KMS-11 (cell line): ENCODE data around the gene ZNF688.
A peak's percentile ranks its signal among the peaks of the same experiment; 100 is the strongest.

Source experiments
- H2AFZ ChIP-seq: fragments of 200-600 bp; sonication (generic); 2 replicates; pipeline ENCODE4 v1.6.1; 2016; ENCODE audit warnings: antibody characterized with exemption, mixed run types, low read depth
- H3K27ac ChIP-seq: fragments of 200-600 bp; sonication (generic); 2 replicates; pipeline ENCODE4 v1.6.1; 2016; ENCODE audit warnings: mild to moderate bottlenecking, mixed run types
- H3K27me3 ChIP-seq: fragments of 200-600 bp; sonication (generic); 2 replicates; pipeline ENCODE4 v1.6.1; 2017; ENCODE audit warnings: mild to moderate bottlenecking, low read depth, mixed run types, moderate library complexity; ENCODE audit not compliant: insufficient read depth
- H3K36me3 ChIP-seq: fragments of 200-600 bp; sonication (generic); 2 replicates; pipeline ENCODE4 v1.6.1; 2017; ENCODE audit warnings: mild to moderate bottlenecking, mixed run types; ENCODE audit not compliant: insufficient read depth
- H3K4me1 ChIP-seq: fragments of 200-600 bp; sonication (generic); 2 replicates; pipeline ENCODE4 v1.6.1; 2016; ENCODE audit warnings: mild to moderate bottlenecking, low read depth, mixed run types; ENCODE audit not compliant: poor library complexity, severe bottlenecking
- H3K4me2 ChIP-seq: fragments of 200-600 bp; sonication (generic); 2 replicates; pipeline ENCODE4 v1.7.0; 2016; ENCODE audit warnings: mild to moderate bottlenecking, mixed run types
- H3K4me3 ChIP-seq: fragments of 200-600 bp; sonication (generic); IDR thresholded peaks from 2 replicates; pipeline ENCODE4 v1.6.1; 2017; ENCODE audit warnings: low read depth, low read length, mixed read lengths; ENCODE audit not compliant: insufficient read depth
- H3K79me2 ChIP-seq: fragments of 200-600 bp; sonication (generic); 2 replicates; pipeline ENCODE4 v1.6.1; 2016; ENCODE audit warnings: low read depth, mixed run types; ENCODE audit not compliant: insufficient read depth
- H3K9ac ChIP-seq: fragments of 200-600 bp; sonication (generic); 2 replicates; pipeline ENCODE4 v1.6.1; 2016; ENCODE audit warnings: mild to moderate bottlenecking, mixed run types
- H4K20me1 ChIP-seq: fragments of 200-600 bp; sonication (generic); 2 replicates; pipeline ENCODE4 v1.6.1; 2016; ENCODE audit warnings: mild to moderate bottlenecking, mixed run types; ENCODE audit not compliant: insufficient read depth
- CTCF ChIP-seq: fragments of 200-600 bp; sonication (generic); conservative IDR thresholded peaks from 2 replicates; pipeline ENCODE4 v1.6.1; 2017; ENCODE audit warnings: low read depth, mild to moderate bottlenecking, antibody characterized with exemption, low read length, moderate library complexity, mixed read lengths

Gene ZNF688

GRCh38 chr16:30527635-30528178 lies 43.8 kb downstream of the ZNF688 start:
- Histone ChIP-seq H3K79me2 (no peaks in the 10 kb centered on the region), H4K20me1 (no peaks in the 10 kb centered on the region), H2AFZ (peak overlapping the region; percentile 39; the same call in 1 of the 2 replicates), H3K27ac (peak overlapping the region; percentile 91), H3K4me3 (no peak overlapping the region), H3K27me3 (no peaks in the 10 kb centered on the region), H3K4me2 (peak overlapping the region; percentile 77), H3K9ac (peak overlapping the region; percentile 25; the same call in 1 of the 2 replicates), H3K36me3 (no peaks in the 10 kb centered on the region), H3K4me1 (peaks cover 13% of the 10 kb centered on the region)
- TF ChIP-seq CTCF: no peak

- Histone ChIP-seq H3K79me2 (no peaks in the 10 kb centered on the region), H3K36me3 (no peaks in the 10 kb centered on the region), H3K4me2 (peak overlapping the region; percentile 77), H3K4me3 (no peak overlapping the region), H3K4me1 (peaks cover 13% of the 10 kb centered on the region), H2AFZ (peak overlapping the region; percentile 82), H4K20me1 (no peaks in the 10 kb centered on the region), H3K9ac (peak overlapping the region; percentile 94), H3K27me3 (no peaks in the 10 kb centered on the region), H3K27ac (peak overlapping the region; percentile 91)
- TF ChIP-seq CTCF: peak; percentile 32; the same call in 1 of the 2 replicates
Observed at GRCh38 chr16:30526823-30527634, 44.5 kb downstream of the ZNF688 start.

DNA sequence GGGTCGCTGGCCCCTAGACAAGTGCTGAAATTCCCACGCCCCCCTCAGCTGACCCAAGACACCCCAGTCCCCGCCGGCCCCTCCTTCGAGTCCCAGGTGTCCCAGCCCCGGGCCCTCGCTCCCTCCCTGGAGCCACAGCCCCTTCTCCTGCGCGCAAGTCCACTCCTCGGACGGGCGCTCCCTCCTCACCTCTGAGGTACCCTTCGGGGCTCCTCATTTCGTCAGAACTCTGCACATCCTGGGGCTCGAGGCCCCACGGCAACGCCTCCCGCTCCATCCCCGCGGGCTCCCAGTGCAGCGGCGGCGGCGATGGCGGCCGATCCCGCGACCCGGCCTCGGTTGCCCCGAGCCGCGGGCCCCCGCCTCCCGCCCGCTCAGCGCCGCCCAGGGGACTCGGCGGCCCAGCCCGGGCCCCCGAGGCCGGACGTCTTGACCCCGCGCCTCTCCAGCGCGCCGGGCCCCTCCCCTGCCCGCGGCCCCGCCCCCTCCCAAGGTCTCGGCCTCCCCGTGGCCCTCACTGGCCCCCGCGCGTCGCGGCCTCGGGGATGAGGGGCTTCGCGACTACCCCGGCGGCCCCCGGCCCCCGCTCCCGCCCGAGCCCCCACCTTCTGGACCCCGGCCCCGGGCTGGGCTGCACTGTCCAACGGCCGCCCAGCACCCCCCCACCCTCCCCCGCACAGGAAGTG lies 45.2 kb downstream of the ZNF688 start, which contains the start of gene ZNF768:
Gene ZNF768, minus strand, starts transcription at position 430 of the 686 bp plus-strand sequence. Its CDS starts 153 bp downstream, at position 277.
- Histone ChIP-seq H2AFZ (peak within 1 kb of the TSS; percentile 82), H3K27me3 (no peaks in the 10 kb centered on the region), H3K36me3 (no peaks in the 10 kb centered on the region), H3K4me3 (no peak within 1 kb of the TSS), H3K4me1 (peaks cover 13% of the 10 kb centered on the region), H4K20me1 (no peaks in the 10 kb centered on the region), H3K4me2 (peak within 1 kb of the TSS; percentile 66), H3K27ac (peak within 1 kb of the TSS; percentile 91), H3K79me2 (no peaks in the 10 kb centered on the region), H3K9ac (peak within 1 kb of the TSS; percentile 94)
- no peak for TF ChIP-seq CTCF

- Histone ChIP-seq H3K27ac (no peak overlapping the region), H3K27me3 (no peaks in the 10 kb centered on the region), H3K4me1 (peaks cover 13% of the 10 kb centered on the region), H3K79me2 (no peaks in the 10 kb centered on the region), H2AFZ (peak overlapping the region; percentile 65), H3K4me3 (no peak overlapping the region), H3K9ac (peak overlapping the region; percentile 94; the same call in 1 of the 2 replicates), H4K20me1 (no peaks in the 10 kb centered on the region), H3K36me3 (no peaks in the 10 kb centered on the region), H3K4me2 (peak overlapping the region; percentile 66)
- no peak for TF ChIP-seq CTCF
Observed at GRCh38 chr16:30525844-30526136, 45.7 kb downstream of the ZNF688 start.
